ENCODE measurements around the gene C9orf50.

The C9orf50 gene

DNA sequence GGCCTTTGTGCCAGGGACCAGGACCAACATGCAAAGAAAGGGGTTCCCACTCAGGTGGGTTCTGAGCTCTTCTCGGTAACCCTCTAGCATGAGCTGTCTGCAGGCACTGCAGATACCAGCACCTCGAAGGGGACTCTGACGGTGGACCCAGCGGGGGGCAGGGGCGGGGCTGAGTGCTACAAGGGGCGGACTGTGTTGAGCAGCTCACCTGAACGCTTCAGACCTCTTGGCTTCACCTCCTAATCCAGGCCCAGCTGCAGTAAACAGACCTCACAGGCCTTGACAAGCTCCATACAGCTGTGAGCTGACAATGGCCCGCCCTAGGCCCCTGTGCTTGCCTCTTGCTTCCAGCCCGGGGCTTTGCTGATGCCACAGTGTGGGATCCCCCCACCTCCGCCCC, 48.4 kb downstream of the C9orf50 start:
- H3F3A ChIP-seq (ENCODE audit: insufficient read depth), result no peaks in the 10 kb centered on the region
- no peaks in the 10 kb centered on the region for H3K36me3 ChIP-seq (ENCODE audit: low read length)

DNA sequence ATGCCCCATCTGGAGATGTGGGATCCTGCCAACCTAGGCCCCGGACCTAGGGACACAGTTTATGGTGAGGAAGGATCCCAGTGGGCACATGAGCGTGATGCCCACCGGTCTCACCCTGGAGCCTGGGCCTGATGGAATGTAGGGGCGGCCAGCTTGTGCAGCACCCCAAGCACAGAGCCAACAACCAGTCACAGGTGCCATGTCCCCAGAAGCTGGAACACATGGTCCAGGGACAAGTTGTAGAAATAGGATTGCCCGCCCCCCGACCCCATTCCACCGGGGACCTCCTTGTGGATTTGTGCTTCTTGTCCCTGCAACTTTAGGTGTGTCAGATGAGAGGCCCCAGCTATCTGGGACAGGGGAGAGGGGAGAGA, 48.9 kb downstream of the C9orf50 start:
- no peak overlapping the region for H3K4me2 ChIP-seq (ENCODE audit: low read depth, low read length, poor library complexity, severe bottlenecking)
- TF ChIP-seq EZH2phosphoT487 (conservative IDR thresholded peaks at IDR 0.05; ENCODE audit: low read length), result no peak
- TF ChIP-seq, protein P1, sequence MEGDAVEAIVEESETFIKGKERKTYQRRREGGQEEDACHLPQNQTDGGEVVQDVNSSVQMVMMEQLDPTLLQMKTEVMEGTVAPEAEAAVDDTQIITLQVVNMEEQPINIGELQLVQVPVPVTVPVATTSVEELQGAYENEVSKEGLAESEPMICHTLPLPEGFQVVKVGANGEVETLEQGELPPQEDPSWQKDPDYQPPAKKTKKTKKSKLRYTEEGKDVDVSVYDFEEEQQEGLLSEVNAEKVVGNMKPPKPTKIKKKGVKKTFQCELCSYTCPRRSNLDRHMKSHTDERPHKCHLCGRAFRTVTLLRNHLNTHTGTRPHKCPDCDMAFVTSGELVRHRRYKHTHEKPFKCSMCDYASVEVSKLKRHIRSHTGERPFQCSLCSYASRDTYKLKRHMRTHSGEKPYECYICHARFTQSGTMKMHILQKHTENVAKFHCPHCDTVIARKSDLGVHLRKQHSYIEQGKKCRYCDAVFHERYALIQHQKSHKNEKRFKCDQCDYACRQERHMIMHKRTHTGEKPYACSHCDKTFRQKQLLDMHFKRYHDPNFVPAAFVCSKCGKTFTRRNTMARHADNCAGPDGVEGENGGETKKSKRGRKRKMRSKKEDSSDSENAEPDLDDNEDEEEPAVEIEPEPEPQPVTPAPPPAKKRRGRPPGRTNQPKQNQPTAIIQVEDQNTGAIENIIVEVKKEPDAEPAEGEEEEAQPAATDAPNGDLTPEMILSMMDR (IDR thresholded peaks at IDR 0.05; ENCODE audit: insufficient read depth, low read length, poor library complexity, severe bottlenecking), result no peak
- H3K4me3 ChIP-seq (ENCODE audit: insufficient read depth, low read length, poor library complexity, severe bottlenecking), result no peak overlapping the region
- H4K20me1 ChIP-seq (ENCODE audit: low read depth, low read length), result no peaks in the 10 kb centered on the region
- no peak overlapping the region for H2AFZ ChIP-seq (ENCODE audit: low read depth, low read length, severe bottlenecking)
- H3K9ac ChIP-seq (ENCODE audit: low read length), result no peak overlapping the region
- H3K79me2 ChIP-seq (ENCODE audit: insufficient read depth, low read length), result no peaks in the 10 kb centered on the region
- no peak overlapping the region for H3K27ac ChIP-seq (ENCODE audit: low read depth, low read length)
- H3F3A ChIP-seq (ENCODE audit: insufficient read depth), result no peaks in the 10 kb centered on the region
- no peaks in the 10 kb centered on the region for H3K9me2 ChIP-seq (replicated peaks; ENCODE audit: insufficient read depth, low read length)
- H3K36me3 ChIP-seq (ENCODE audit: low read length), result no peaks in the 10 kb centered on the region
- H3K27me3 ChIP-seq (ENCODE audit: low read length), result no peaks in the 10 kb centered on the region
- peaks cover 4% of the 10 kb centered on the region; the same call in 1 of the 2 replicates for H3K9me3 ChIP-seq (ENCODE audit: insufficient read depth, low read length)

More for the DNA sequence above, 48.4 kb downstream of the C9orf50 start:
- Histone ChIP-seq H3K9me3 (ENCODE audit: insufficient read depth, low read length) (peaks cover 4% of the 10 kb centered on the region; the same call in 1 of the 2 replicates), H3K4me3 (ENCODE audit: insufficient read depth, low read length, poor library complexity, severe bottlenecking) (no peak overlapping the region), H3K9ac (ENCODE audit: low read length) (no peak overlapping the region), H3K27me3 (ENCODE audit: low read length) (no peaks in the 10 kb centered on the region), H3K4me2 (ENCODE audit: low read depth, low read length, poor library complexity, severe bottlenecking) (no peak overlapping the region), H2AFZ (ENCODE audit: low read depth, low read length, severe bottlenecking) (no peak overlapping the region), H3K9me2 (replicated peaks; ENCODE audit: insufficient read depth, low read length) (no peaks in the 10 kb centered on the region), H3K27ac (ENCODE audit: low read depth, low read length) (no peak overlapping the region), H4K20me1 (ENCODE audit: low read depth, low read length) (no peaks in the 10 kb centered on the region), H3K79me2 (ENCODE audit: insufficient read depth, low read length) (no peaks in the 10 kb centered on the region)
- TF ChIP-seq EZH2phosphoT487 (conservative IDR thresholded peaks at IDR 0.05; ENCODE audit: low read length), result no peak
- TF ChIP-seq, protein P1 (IDR thresholded peaks at IDR 0.05; ENCODE audit: insufficient read depth, low read length, poor library complexity, severe bottlenecking), result no peak

DNA sequence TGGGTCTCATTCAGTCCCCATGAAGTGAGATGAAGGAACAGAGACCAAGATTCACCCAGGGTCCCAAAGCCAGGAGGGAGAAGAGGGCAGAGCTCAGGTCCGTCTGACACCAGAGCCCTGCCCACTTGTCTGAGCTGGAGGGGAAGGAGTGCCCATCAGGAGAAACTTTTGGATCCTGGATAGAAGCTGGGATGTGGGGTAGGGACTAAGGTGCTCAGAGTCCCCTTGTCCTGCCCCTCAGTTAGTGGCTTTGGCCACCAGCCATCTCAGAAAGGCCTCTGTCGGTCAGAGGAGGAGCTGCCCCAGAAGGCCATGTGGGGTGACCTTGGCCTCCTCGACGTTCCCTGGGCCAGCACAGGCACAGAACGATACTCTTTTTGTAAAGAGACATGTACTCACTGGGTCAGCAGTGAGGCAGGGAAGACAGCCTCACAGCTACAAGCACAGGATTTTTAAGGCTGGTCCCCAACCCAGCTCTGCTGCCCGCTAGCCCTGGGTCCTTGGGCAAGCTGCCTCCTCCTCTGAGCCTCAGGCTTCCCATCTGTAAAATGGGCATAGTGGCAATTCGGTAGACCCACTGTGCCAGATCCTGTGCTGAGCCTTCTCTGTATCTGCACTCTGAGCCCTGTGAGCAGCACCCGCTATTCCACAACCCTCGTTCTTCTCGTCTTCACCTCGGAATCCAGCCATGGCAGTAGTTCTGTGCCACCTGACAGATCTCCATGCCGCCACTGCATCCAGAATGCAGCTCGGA, 49.4 kb downstream of the C9orf50 start:
- H3K9ac ChIP-seq (ENCODE audit: low read length), result no peak overlapping the region
- H2AFZ ChIP-seq (ENCODE audit: low read depth, low read length, severe bottlenecking), result no peak overlapping the region
- no peak overlapping the region for H3K27ac ChIP-seq (ENCODE audit: low read depth, low read length)

More for the DNA sequence above, 49.4 kb downstream of the C9orf50 start:
- peaks cover 4% of the 10 kb centered on the region; the same call in 1 of the 2 replicates for H3K9me3 ChIP-seq (ENCODE audit: insufficient read depth, low read length)
- no peaks in the 10 kb centered on the region for H3K36me3 ChIP-seq (ENCODE audit: low read length)
- H3F3A ChIP-seq (ENCODE audit: insufficient read depth), result no peaks in the 10 kb centered on the region
- H3K4me2 ChIP-seq (ENCODE audit: low read depth, low read length, poor library complexity, severe bottlenecking), result no peak overlapping the region
- H3K27me3 ChIP-seq (ENCODE audit: low read length), result no peaks in the 10 kb centered on the region
- no peak overlapping the region for H3K4me3 ChIP-seq (ENCODE audit: insufficient read depth, low read length, poor library complexity, severe bottlenecking)
- H3K79me2 ChIP-seq (ENCODE audit: insufficient read depth, low read length), result no peaks in the 10 kb centered on the region
- no peaks in the 10 kb centered on the region for H3K9me2 ChIP-seq (replicated peaks; ENCODE audit: insufficient read depth, low read length)
- TF ChIP-seq EZH2phosphoT487 (conservative IDR thresholded peaks at IDR 0.05; ENCODE audit: low read length), result no peak
- TF ChIP-seq, protein P1 (IDR thresholded peaks at IDR 0.05; ENCODE audit: insufficient read depth, low read length, poor library complexity, severe bottlenecking), result no peak
- no peaks in the 10 kb centered on the region for H4K20me1 ChIP-seq (ENCODE audit: low read depth, low read length)

Measured in SU-DHL-6 (cell line).